ENCODE results near the gene NOP56.
A peak's percentile ranks its signal among the peaks of the same experiment; 100 is the strongest.

Gene NOP56

GRCh38 chr20:2619337-2619736, 33.1 kb upstream of the NOP56 start:
- no peak for TF ChIP-seq JUND (IDR thresholded peaks at IDR 0.05; ENCODE audit: low read depth)
- no peak for DNase-seq (ENCODE audit: low read depth in 1 of 2, low spot score in 1 of 2)
- in situ Hi-C loops (cut with HindIII; ENCODE audit: low pct_unique_long_range_greater_than_20kb, low sequenced_read_pairs) = no loop called here

GRCh38 chr20:2619961-2620595, 32.4 kb upstream of the NOP56 start:
- no peak for DNase-seq (ENCODE audit: low read depth in 1 of 2, low spot score in 1 of 2)
- in situ Hi-C loops (cut with HindIII; ENCODE audit: low pct_unique_long_range_greater_than_20kb, low sequenced_read_pairs) = no loop called here
- TF ChIP-seq JUND (IDR thresholded peaks at IDR 0.05; ENCODE audit: low read depth) = no peak

- no peak for TF ChIP-seq JUND (IDR thresholded peaks at IDR 0.05; ENCODE audit: low read depth)
Measured at GRCh38 chr20:2624190-2624589, 28.2 kb upstream of the NOP56 start.

GRCh38 chr20:2625062-2625461, 27.4 kb upstream of the NOP56 start:
- TF ChIP-seq JUND (IDR thresholded peaks at IDR 0.05; ENCODE audit: low read depth) = no peak
- in situ Hi-C loops (cut with HindIII; ENCODE audit: low pct_unique_long_range_greater_than_20kb, low sequenced_read_pairs) = no loop called here
- no peak for DNase-seq (ENCODE audit: low read depth in 1 of 2, low spot score in 1 of 2)

More at GRCh38 chr20:2624190-2624589, 28.2 kb upstream of the NOP56 start:
- DNase-seq (ENCODE audit: low read depth in 1 of 2, low spot score in 1 of 2) = no peak
- in situ Hi-C loops (cut with HindIII; ENCODE audit: low pct_unique_long_range_greater_than_20kb, low sequenced_read_pairs) = no loop called here

- TF ChIP-seq JUND (IDR thresholded peaks at IDR 0.05; ENCODE audit: low read depth) = no peak
- in situ Hi-C loops (cut with HindIII; ENCODE audit: low pct_unique_long_range_greater_than_20kb, low sequenced_read_pairs) = no loop called here
- DNase-seq (ENCODE audit: low read depth in 1 of 2, low spot score in 1 of 2) = peak in 1 of 2 experiments; percentile 73
Measured at GRCh38 chr20:2626853-2627541, 25.4 kb upstream of the NOP56 start.

GRCh38 chr20:2631228-2631627, 21.2 kb upstream of the NOP56 start:
- TF ChIP-seq JUND (IDR thresholded peaks at IDR 0.05; ENCODE audit: low read depth) = no peak
- in situ Hi-C loops (cut with HindIII; ENCODE audit: low pct_unique_long_range_greater_than_20kb, low sequenced_read_pairs) = no loop called here
- peak in 1 of 2 experiments; percentile 39 for DNase-seq (ENCODE audit: low read depth in 1 of 2, low spot score in 1 of 2)

- in situ Hi-C loops (cut with HindIII; ENCODE audit: low pct_unique_long_range_greater_than_20kb, low sequenced_read_pairs) = no loop called here
- DNase-seq (ENCODE audit: low read depth in 1 of 2, low spot score in 1 of 2) = no peak
- TF ChIP-seq JUND (IDR thresholded peaks at IDR 0.05; ENCODE audit: low read depth) = no peak
Measured at GRCh38 chr20:2633381-2633780, 19.1 kb upstream of the NOP56 start.

- no peak for DNase-seq (ENCODE audit: low read depth in 1 of 2, low spot score in 1 of 2)
- TF ChIP-seq JUND (IDR thresholded peaks at IDR 0.05; ENCODE audit: low read depth) = no peak
- in situ Hi-C loops (cut with HindIII; ENCODE audit: low pct_unique_long_range_greater_than_20kb, low sequenced_read_pairs) = no loop called here
Measured at GRCh38 chr20:2637246-2637645, 15.2 kb upstream of the NOP56 start.

- no peak for DNase-seq (ENCODE audit: low read depth in 1 of 2, low spot score in 1 of 2)
- no peak for TF ChIP-seq JUND (IDR thresholded peaks at IDR 0.05; ENCODE audit: low read depth)
- in situ Hi-C loops (cut with HindIII; ENCODE audit: low pct_unique_long_range_greater_than_20kb, low sequenced_read_pairs) = no loop called here
Measured at GRCh38 chr20:2640260-2640659, 12.2 kb upstream of the NOP56 start.

- in situ Hi-C loops (cut with HindIII; ENCODE audit: low pct_unique_long_range_greater_than_20kb, low sequenced_read_pairs) = no loop called here
- DNase-seq (ENCODE audit: low read depth in 1 of 2, low spot score in 1 of 2) = no peak
- TF ChIP-seq JUND (IDR thresholded peaks at IDR 0.05; ENCODE audit: low read depth) = no peak
Measured at GRCh38 chr20:2640899-2641298, 11.5 kb upstream of the NOP56 start.

GRCh38 chr20:2643708-2644107, 8.7 kb upstream of the NOP56 start:
- TF ChIP-seq JUND (IDR thresholded peaks at IDR 0.05; ENCODE audit: low read depth) = no peak
- no peak for DNase-seq (ENCODE audit: low read depth in 1 of 2, low spot score in 1 of 2)
- in situ Hi-C loops (cut with HindIII; ENCODE audit: low pct_unique_long_range_greater_than_20kb, low sequenced_read_pairs) = no loop called here

GRCh38 chr20:2652724-2653555, 508 bp downstream of the NOP56 start:
- in situ Hi-C loops (cut with HindIII; ENCODE audit: low pct_unique_long_range_greater_than_20kb, low sequenced_read_pairs) = no loop called here
- DNase-seq (ENCODE audit: low read depth in 1 of 2, low spot score in 1 of 2) = peak in 1 of 2 experiments; percentile 13
- TF ChIP-seq JUND (IDR thresholded peaks at IDR 0.05; ENCODE audit: low read depth) = no peak
